Upper lobe of left lung (tissue), 4 donors: ENCODE measurements around the gene GGTLC1.

Source experiments
- EP300 ChIP-seq, 4 donors: sonication (generic); formaldehyde crosslinking; IDR thresholded peaks; one replicate each; pipeline ENCODE4 v1.5.1; 2017; ENCODE audit warnings: antibody characterized with exemption in 4 of 4, control low read depth in 2 of 4
- POLR2A ChIP-seq, 4 donors: fragments of 450-650 bp; IDR thresholded peaks; one replicate each; pipeline ENCODE4 v1.5.1; 2016 to 2017; ENCODE audit warnings: antibody characterized with exemption in 4 of 4, mild to moderate bottlenecking in 2 of 4
- POLR2AphosphoS5 ChIP-seq, 2 donors: sonication (generic); formaldehyde crosslinking; IDR thresholded peaks; one replicate each; pipeline ENCODE4 v1.5.1; 2017; ENCODE audit warnings: antibody characterized with exemption in 2 of 2

- TF ChIP-seq POLR2A (IDR thresholded peaks at IDR 0.05) (no peak), POLR2AphosphoS5 (IDR thresholded peaks at IDR 0.05) (no peak), EP300 (IDR thresholded peaks at IDR 0.05) (no peak)
Measured at GRCh38 chr20:24017458-24017755, 28.8 kb upstream of the GGTLC1 start.
